Activated T-cell treated with anti-CD3 and anti-CD28 coated beads, Interleukin-2, amount 50 U/mL, for 72 hours (primary cell): ENCODE measurements around the gene RGS7. TPM values are rescaled to one million over a fixed set of nuclear protein-coding genes. Genes with fewer than 3 reads are reported as not detected.
"Not testable (repeated sequence)": the region's sequence is repeated elsewhere in the genome, so short reads cannot be mapped to it uniquely, and the experiment has no call there.

Experiments used
- ATAC-seq, 2 donors: fragments of 150-1000 bp; cut with Tn5 transposase; replicated peaks in 1 of 2; 2 replicates each; pipeline ENCODE4 v1.10.0; 2021; ENCODE audit warnings: moderate library complexity in 2 of 2, mild to moderate bottlenecking in 1 of 2
- DNase-seq, 2 donors: peaks; one replicate each; pipeline ENCODE4 v3.0.0; 2021 to 2022; ENCODE audit warnings: mixed read lengths in 1 of 2
- H3K27ac Mint-ChIP-seq: one replicate; pipeline ENCODE4 v1.8.0; 2022; ENCODE audit warnings: mild to moderate bottlenecking, moderate library complexity, mixed read lengths
- H3K27me3 Mint-ChIP-seq: one replicate; pipeline ENCODE4 v1.8.0; 2022; ENCODE audit warnings: low read depth, mixed read lengths
- H3K36me3 Mint-ChIP-seq, 2 donors: one replicate each; pipeline ENCODE4 v1.8.0; 2022; ENCODE audit warnings: mixed read lengths in 2 of 2, mild to moderate bottlenecking in 1 of 2; ENCODE audit not compliant: insufficient read depth in 2 of 2
- H3K4me1 Mint-ChIP-seq: one replicate; pipeline ENCODE4 v1.8.0; 2022; ENCODE audit warnings: low read depth, mixed read lengths
- H3K4me3 Mint-ChIP-seq, 2 donors: one replicate each; pipeline ENCODE4 v1.8.0; 2022; ENCODE audit warnings: mild to moderate bottlenecking in 2 of 2, mixed read lengths in 2 of 2, moderate library complexity in 2 of 2
- H3K9me3 Mint-ChIP-seq, 2 donors: one replicate each; pipeline ENCODE4 v1.8.0; 2022; ENCODE audit warnings: mixed read lengths in 2 of 2
- total RNA-seq, 2 donors: library from RNA; stranded (reverse); gene quantifications; one replicate each; pipeline ENCODE4 v1.2.3, GENCODE V29; 2022

The RGS7 gene
- total RNA-seq, 2 donors from 2014 or later, result not detected

DNA sequence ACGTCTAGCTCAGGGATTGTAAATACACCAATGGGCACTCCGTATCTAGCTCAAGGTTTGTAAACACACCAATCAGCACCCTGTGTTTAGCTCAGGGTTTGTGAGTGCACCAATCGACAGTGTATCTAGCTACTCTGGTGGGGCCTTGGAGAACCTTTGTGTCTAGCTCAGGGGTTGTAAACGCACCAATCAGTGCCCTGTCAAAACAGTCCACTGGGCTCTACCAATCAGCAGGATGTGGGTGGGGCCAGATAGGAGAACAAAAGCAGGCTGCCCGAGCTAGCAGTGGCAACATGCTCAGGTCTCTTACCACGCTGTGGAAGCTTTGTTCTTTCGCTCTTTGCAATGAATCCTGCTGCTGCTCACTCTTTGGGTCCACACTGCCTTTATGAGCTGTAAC lies 593.9 kb downstream of the RGS7 start:
- not testable (repeated sequence) for H3K36me3 Mint-ChIP-seq, ATAC-seq, H3K9me3 Mint-ChIP-seq, DNase-seq, H3K27ac Mint-ChIP-seq, H3K4me1 Mint-ChIP-seq, H3K27me3 Mint-ChIP-seq, H3K4me3 Mint-ChIP-seq

DNA sequence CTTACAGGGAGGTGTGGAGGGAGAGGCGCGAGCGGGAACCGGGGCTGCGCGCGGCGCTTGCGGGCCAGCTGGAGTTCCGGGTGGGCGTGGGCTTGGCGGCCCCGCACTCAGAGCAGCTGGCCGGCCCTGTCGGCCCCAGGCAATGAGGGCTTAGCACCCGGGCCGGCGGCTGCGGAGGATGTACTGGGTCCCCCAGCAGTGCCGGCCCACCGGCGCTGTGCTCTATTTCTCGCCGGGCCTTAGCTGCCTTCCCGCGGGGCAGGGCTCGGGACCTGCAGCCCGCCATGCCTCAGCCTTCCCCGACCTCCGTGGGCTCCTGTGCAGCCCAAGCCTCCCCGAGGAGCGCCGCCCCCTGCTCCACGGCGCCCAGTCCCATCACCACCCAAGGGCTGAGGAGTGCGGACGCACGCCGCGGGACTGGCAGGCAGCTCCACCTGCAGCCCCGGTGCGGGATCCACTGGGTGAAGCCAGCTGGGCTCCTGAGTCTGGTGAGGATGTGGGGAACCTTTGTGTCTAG lies 594.5 kb downstream of the RGS7 start:
- H3K27me3 Mint-ChIP-seq, ATAC-seq, H3K9me3 Mint-ChIP-seq, H3K4me1 Mint-ChIP-seq, H3K27ac Mint-ChIP-seq, DNase-seq, H3K36me3 Mint-ChIP-seq, H3K4me3 Mint-ChIP-seq: not testable (repeated sequence)

DNA sequence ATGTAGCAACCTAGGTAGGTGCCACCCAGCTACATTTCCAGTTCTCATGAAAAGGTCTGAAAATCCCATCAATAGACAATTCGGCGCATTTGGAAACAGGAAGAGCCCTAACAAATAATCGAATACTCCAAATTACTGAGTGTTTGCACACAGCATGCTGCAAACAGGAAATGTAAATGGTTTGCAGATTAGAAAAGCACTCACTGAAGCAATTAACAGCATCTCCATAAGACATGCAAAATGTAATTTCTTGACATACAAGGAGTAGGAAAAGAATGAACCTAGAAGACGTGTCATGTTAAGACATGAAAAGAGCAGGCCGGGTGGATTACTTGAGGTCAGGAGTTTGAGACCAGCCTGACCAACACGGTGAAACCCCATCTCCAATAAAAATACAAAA lies 598.2 kb downstream of the RGS7 start:
- ATAC-seq, H3K9me3 Mint-ChIP-seq, H3K4me3 Mint-ChIP-seq, H3K27me3 Mint-ChIP-seq, H3K36me3 Mint-ChIP-seq, H3K27ac Mint-ChIP-seq, H3K4me1 Mint-ChIP-seq, DNase-seq: not testable (repeated sequence)

DNA sequence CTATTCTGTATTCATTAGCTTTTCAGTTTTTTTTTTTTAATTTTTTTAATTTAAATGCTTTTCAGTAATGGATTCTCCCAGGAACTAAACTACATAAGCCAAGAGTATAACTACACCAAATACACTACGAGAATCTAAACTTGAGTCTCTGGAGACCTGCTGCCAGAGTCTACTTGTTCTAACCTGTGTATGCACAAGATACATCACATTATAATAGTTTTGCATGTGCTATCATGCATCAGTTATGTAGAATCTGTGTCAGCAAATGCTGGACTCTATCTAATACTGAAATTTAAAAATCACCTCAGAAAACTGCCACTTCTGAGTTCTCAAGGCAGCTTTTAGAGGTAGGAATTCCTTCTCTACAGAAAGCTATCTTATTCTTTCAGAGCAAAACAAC lies 598.7 kb downstream of the RGS7 start:
- no peak overlapping the region for H3K4me3 Mint-ChIP-seq
- H3K27ac Mint-ChIP-seq, result no peak overlapping the region
- no peaks in the 10 kb centered on the region for H3K4me1 Mint-ChIP-seq
- H3K36me3 Mint-ChIP-seq, result no peaks in the 10 kb centered on the region
- no peaks in the 10 kb centered on the region for H3K27me3 Mint-ChIP-seq
- DNase-seq (no peak), ATAC-seq (no peak)
- no peaks in the 10 kb centered on the region for H3K9me3 Mint-ChIP-seq

DNA sequence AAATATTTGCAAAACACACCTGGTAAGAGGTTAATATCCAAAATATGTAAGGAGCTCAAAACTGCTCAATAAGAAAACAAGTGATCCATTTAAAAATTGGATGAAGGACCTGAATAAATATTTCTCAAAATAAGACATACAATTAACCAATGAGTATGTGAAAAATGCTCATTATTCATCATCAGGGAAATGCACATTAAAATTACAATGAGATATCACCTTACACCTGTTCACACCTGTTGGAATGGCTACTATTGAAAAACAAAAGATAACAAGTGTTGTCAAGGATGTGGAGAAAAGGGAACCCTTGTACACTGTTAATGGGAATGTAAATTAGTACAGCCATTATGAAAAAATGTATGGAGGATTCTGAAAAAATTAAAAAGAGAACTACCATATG lies 609.1 kb downstream of the RGS7 start:
- no peak overlapping the region for H3K27ac Mint-ChIP-seq
- ATAC-seq (no peak), DNase-seq (no peak)
- no peak overlapping the region for H3K4me3 Mint-ChIP-seq
- H3K4me1 Mint-ChIP-seq, result no peaks in the 10 kb centered on the region
- H3K36me3 Mint-ChIP-seq, result no peaks in the 10 kb centered on the region
- peaks cover 0 to under 1% of the 10 kb centered on the region in 2 donors for H3K9me3 Mint-ChIP-seq
- no peaks in the 10 kb centered on the region for H3K27me3 Mint-ChIP-seq

DNA sequence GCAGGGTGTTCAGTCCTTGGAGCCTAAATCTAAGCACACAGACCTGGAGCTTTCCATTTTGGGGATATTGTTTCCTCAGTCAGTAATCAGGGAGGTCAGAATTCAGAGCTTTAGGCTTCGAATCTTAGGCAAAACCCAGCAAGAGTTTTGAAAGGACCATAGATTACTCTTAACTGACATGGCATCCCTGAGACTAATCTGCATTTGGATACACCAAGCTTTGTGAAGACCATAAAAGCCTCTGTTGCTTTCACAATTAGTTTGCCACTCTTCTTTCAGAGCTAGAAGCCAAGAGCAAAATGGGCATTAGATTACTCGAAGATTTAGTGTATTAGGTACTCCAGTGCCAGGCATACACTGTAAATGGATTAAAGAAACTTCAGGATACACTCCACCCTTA lies 613.3 kb downstream of the RGS7 start:
- H3K27me3 Mint-ChIP-seq, result no peaks in the 10 kb centered on the region
- H3K36me3 Mint-ChIP-seq, result no peaks in the 10 kb centered on the region
- no peak overlapping the region for H3K27ac Mint-ChIP-seq
- no peaks in the 10 kb centered on the region for H3K4me1 Mint-ChIP-seq
- no peak for ATAC-seq
- DNase-seq, result no peak
- H3K9me3 Mint-ChIP-seq, result no peaks in the 10 kb centered on the region
- H3K4me3 Mint-ChIP-seq, result no peak overlapping the region

DNA sequence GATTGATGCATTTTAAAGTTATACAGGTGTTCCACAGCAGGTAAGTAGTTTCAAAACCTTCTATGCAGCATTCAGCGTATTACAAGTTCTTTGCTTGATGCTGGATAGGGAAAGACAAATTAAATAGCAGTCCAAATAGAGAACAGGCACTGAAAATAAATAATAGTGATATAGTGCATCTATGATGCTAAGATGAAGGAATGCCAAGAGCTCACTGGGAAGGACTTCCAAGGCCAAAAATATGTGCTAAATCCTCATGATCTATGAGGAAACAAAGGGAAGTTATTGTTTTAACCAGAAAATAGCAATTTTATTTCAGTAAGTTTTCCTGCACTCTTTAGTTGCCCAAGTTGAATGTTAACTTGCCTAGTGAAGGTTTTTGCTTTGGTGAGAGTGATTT lies 617.3 kb downstream of the RGS7 start:
- no peak for ATAC-seq
- Mint-ChIP-seq H3K36me3 (no peaks in the 10 kb centered on the region), H3K9me3 (no peaks in the 10 kb centered on the region), H3K27me3 (no peaks in the 10 kb centered on the region), H3K4me1 (no peaks in the 10 kb centered on the region), H3K4me3 (no peak overlapping the region), H3K27ac (no peak overlapping the region)
- DNase-seq, result no peak

DNA sequence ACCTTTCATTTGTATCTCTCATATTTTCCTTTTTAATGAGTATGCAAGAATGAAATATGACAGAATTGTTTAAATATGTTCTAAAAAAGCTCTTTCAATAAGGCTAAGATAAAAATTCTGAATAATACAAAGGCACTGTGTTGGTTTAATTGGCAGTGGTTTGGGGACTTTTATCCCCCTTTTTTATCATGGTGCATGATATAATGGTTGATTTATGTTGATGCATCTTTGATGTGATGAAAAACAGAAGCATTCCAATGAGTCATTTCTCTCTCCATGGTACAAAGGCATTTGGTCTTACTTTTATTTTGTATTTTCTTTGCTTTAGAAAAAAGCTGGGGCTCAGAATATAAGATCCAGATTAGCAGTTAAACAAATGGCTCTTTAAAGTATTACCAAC lies 617.9 kb downstream of the RGS7 start:
- no peak for DNase-seq
- Mint-ChIP-seq H3K27ac (no peak overlapping the region), H3K4me3 (no peak overlapping the region), H3K4me1 (no peaks in the 10 kb centered on the region), H3K36me3 (no peaks in the 10 kb centered on the region), H3K9me3 (no peaks in the 10 kb centered on the region), H3K27me3 (no peaks in the 10 kb centered on the region)
- no peak for ATAC-seq

DNA sequence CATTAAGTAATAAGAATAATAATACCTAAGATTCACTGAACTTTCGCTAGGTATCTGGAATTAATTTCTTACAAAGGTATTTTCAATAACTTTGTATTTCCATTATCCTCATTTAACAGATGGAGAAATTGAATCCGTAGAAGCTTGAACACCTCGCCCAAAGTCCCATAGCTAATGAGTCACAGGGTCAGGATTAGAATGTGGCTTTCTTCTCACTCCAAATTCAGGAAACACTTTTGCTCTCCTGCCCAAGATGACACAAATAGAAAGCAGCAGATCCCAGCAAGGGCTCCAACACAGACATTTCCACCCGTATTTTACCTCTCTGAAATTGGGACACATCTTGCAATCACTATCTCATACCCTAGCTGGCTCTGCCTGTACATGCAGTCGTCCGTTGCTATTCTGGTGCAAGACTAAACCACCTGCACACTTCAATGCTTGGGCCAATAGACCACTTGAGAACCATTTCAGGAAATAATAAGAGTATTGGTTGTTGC lies 619.2 kb downstream of the RGS7 start:
- ATAC-seq (no peak), DNase-seq (no peak)
- Mint-ChIP-seq H3K4me3 (no peak overlapping the region), H3K27me3 (no peaks in the 10 kb centered on the region), H3K36me3 (no peaks in the 10 kb centered on the region), H3K27ac (no peak overlapping the region), H3K4me1 (no peaks in the 10 kb centered on the region), H3K9me3 (no peaks in the 10 kb centered on the region)

DNA sequence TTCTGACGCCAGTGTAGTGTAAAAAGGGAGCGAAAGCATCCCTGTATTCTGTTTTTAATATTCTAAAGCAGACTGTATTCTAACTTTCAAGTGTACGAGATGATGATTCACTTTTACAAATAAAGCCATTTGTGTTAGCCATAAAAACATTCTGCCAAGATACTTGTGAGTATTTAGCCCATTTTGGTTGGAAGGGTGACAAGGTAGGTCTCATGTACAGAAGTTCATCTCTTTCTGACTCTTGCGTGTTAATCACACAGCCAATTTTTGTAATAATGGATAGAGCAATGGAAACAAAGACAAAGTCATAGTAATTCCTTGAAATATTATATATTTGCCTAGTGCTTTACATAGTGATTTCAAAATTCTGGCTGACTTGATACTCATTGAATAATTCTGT lies 619.7 kb downstream of the RGS7 start:
- no peaks in the 10 kb centered on the region for H3K4me1 Mint-ChIP-seq
- DNase-seq (no peak), ATAC-seq (no peak)
- H3K27ac Mint-ChIP-seq, result no peak overlapping the region
- H3K4me3 Mint-ChIP-seq, result no peak overlapping the region
- H3K27me3 Mint-ChIP-seq, result no peaks in the 10 kb centered on the region
- no peaks in the 10 kb centered on the region for H3K9me3 Mint-ChIP-seq
- no peaks in the 10 kb centered on the region for H3K36me3 Mint-ChIP-seq

DNA sequence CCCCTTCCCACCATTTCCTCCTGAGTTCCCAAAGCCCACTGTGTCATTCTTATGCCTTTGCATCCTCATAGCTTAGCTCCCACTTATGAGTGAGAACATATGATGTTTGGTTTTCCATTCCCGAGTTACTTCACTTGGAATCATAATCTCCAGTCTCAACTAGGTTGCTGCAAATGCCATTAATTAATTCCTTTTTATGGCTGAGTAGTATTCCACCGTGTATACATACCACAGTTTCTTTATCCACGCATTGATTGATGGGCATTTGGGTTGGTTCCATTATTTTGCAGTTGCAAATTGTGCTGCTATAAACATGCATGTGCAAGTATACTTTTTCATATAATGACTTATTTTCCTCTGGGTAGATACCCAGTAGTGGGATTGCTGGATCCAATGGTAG lies 622.3 kb downstream of the RGS7 start:
- not testable (repeated sequence) for ATAC-seq, H3K27ac Mint-ChIP-seq, H3K36me3 Mint-ChIP-seq, H3K27me3 Mint-ChIP-seq, H3K4me3 Mint-ChIP-seq, DNase-seq, H3K4me1 Mint-ChIP-seq, H3K9me3 Mint-ChIP-seq

DNA sequence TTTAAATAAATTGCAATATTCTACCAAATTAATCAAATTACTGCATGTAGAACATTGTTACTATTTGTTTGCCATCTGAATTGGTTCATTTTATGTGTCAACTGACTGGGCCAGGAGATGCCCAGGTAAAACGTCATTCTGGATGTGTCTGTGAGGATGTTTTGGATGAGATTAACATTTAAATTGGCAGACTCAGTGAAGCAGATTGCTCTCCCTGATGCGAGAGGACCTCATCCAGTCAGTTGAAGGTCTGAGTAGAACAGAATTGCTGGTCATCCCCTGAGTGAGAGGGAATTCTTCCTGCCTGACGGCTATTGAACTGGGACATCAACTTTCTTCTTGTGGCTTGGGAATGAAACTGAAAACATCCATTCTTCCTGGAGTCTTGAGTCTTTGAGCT lies 623.0 kb downstream of the RGS7 start:
- ATAC-seq (no peak), DNase-seq (no peak)
- Mint-ChIP-seq H3K4me1 (no peaks in the 10 kb centered on the region), H3K27ac (no peak overlapping the region), H3K27me3 (no peaks in the 10 kb centered on the region), H3K4me3 (no peak overlapping the region), H3K9me3 (no peaks in the 10 kb centered on the region), H3K36me3 (no peaks in the 10 kb centered on the region)

DNA sequence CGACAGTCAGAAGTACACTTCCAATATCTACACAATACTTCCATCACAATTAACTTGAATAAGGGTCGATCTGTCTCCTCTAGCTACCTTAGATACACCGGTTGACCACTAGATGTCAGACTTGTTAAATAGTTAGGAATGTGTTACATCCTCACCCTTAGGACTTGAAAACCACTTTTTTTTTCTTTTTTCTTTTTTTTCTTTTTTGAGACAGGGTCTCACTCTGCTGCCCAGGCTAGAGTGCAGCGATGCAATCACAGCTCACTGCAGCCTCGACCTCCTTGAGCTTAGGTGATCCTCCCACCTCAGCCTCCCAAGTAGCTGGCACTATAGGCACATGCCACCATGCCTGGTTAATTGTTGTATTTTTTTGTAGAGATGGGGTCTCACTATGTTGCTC lies 624.6 kb downstream of the RGS7 start:
- peak in 1 of 2 donors; percentile 59 for ATAC-seq

More for the DNA sequence above, 624.6 kb downstream of the RGS7 start:
- Mint-ChIP-seq H3K9me3 (no peaks in the 10 kb centered on the region), H3K4me3 (no peak overlapping the region), H3K4me1 (no peaks in the 10 kb centered on the region), H3K27me3 (no peaks in the 10 kb centered on the region), H3K27ac (no peak overlapping the region), H3K36me3 (no peaks in the 10 kb centered on the region)
- no peak for DNase-seq
